ENCODE data around the gene PYGB. TPM values are rescaled to one million over a fixed set of nuclear protein-coding genes. Genes with fewer than 3 reads are reported as not detected.
"Not testable (repeated sequence)": the region's sequence is repeated elsewhere in the genome, so short reads cannot be mapped to it uniquely, and the experiment has no call there.

The PYGB gene
- polyA plus RNA-seq, 1 donor = 25.4 TPM

DNA sequence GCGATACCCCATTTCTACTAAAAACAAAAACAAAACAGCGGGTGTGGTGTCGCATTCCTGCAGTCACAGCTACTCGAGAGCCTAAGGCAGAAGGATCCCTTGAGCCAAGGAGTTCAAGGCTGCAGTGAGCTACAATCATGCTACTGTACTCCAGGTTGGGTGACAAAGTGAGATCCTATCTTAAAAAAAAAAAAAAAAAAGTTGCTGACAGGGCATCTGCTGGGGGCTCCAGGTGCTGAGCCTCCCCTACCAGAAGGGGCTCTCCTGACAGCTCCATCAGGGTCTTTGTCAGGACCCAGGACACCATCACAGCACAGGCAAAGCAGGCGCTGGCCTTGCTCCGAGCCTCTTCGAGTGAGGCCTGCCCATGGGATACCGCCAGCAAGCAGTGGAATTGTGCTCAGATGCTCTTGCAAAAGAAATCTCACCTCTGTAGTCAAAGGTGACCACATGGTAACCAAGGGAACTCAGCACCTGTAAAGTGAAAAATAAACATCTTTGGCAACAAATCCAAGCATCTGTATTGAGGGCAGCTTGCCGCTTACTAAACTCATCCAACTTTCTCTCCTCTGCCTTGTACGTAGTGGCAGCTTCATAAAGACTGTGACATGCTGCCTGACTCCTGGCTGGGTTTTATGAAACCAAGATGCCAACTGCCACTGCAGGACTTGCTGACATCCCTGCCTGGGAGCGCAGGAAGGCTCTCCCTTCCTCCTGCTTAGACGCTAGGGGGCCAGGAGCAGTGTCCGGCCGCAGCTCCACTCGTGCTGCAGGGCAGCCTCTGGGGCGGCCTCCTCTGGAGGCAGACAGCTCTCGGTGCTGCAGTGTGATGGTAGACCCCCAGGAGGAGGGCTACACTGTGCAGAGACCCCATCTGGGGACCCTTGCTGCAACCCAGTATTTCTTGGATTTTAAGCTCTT is 66.9 kb downstream of the PYGB start:
- no peak for DNase-seq

GRCh38 chr20:25315418-25316210 is 67.7 kb downstream of the PYGB start:
- DNase-seq = no peak

GRCh38 chr20:25316506-25317190 is 68.8 kb downstream of the PYGB start:
- DNase-seq = no peak

DNA sequence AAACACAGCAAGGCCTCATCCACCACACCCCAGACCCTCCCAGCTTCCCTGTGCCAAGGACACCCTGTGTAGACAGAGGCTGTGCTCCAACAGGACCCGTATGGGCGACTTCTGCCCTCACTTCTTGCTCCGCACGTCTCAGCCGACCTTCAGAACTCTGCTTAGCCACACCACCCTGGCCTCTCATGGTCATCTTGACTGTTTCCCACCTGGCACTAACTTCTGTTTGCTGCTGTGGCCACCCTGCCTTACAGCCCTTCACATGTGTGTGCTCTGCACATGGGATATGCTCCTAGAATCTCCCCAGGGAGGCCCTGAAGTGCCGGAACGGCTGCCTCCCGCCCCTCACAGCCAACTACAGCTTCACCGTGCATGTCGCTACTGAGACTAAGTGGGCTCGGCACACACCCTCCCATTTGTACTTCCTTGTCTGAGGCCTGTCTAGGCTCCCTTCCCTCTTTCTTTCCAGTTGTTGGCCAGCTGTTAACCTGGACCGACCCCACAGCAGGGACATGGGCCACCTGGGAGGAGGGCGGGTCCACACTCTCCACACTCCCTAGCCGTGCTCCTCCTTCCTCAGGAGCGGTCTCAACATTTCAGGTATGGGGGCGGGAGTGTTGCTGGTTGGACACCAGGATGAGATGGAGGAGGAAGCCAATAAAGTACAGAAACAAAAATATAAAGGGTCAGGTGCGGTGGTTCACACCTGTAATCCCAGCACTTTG is 69.6 kb downstream of the PYGB start:
- DNase-seq = no peak

- DNase-seq = no peak
Observed at GRCh38 chr20:25318471-25319240, 70.8 kb downstream of the PYGB start.

- DNase-seq = no peak
Observed at GRCh38 chr20:25319241-25320034, 71.6 kb downstream of the PYGB start.

GRCh38 chr20:25320035-25320800 is 72.3 kb downstream of the PYGB start:
- no peak for DNase-seq

DNA sequence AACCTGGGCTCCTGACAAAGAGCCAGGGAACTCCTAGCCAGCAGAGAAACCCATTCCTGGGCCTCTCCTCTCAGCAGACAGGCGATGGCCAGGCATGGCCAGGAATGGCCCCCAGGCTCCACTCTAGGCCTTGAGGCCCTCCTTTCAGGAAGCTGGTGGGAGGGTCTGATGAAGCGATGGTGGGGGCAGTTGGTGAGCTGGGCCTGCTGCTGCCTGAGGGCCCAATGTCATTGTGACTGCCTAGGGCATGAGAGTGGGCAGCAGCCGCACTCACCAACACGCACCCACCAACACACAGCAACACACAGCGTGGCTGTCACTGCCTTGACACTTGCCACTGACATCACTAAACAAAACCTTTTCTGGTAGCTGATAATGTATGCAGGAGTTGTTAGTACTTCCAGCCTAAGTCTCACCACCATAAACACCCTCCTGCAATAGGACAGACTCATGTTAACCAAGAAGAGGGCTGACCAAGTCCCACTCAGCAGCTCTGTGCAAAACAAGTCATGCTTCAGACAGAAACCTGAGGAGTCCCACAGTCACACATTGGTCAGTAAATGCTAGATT is 73.5 kb downstream of the PYGB start:
- no peak for DNase-seq

DNA sequence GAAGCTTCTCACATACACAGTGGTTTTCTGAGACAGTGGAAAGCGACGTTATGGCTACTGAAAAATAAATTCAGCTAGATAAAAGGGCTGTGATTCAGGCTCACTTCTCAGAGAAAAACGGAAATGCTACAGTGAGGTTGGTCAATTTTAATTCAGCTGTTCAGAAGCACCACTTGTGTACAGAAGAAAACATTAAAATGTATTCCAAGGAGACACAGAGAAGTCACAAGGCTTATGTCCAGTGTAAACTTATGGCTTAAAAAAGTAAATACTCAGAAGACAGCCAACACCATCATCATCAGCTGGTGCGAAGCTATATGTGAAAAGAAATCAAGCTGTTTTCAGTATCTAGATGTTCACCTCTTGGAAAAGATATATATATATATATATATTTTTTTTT is 74.1 kb downstream of the PYGB start:
- no peak for DNase-seq

DNA sequence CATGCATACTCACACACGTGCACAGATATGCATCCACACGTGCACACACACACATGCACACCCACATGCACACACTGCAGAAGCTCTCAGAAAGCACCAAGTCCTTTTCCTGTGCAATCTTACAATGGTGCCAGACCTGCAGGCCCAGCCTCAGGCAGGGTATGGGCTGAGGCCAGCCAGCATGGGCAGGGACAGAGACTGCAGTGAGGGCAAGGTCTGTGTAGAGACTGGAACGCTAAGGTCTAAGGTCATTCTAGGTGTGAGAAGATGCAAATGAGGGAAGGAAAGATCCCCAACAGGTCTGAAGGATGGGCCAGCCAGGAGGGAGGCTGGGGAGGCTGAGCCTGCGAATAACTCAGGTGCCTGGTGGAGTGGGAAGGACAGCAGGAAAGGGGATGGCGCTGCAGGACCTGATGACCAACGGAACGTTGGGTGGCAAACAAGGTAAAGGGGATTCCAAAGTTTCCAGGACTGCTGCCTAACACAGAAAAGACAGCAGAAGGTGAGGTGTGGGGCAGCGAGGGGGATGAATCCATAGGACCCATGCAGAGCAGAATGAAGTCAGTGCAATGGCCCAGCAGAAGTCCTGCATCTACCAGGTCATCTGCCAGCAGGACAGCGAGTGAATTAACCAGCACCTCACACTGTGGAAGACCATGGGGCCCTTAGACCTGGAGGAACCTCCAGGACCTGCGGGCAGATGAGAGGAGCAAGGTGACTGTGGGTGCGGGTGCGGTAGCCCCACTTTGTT is 75.8 kb downstream of the PYGB start:
- no peak for DNase-seq

GRCh38 chr20:25324412-25324811 is 76.5 kb downstream of the PYGB start:
- peak; percentile 29 for DNase-seq

- DNase-seq = no peak
Observed at GRCh38 chr20:25325073-25325472, 77.2 kb downstream of the PYGB start.

DNA sequence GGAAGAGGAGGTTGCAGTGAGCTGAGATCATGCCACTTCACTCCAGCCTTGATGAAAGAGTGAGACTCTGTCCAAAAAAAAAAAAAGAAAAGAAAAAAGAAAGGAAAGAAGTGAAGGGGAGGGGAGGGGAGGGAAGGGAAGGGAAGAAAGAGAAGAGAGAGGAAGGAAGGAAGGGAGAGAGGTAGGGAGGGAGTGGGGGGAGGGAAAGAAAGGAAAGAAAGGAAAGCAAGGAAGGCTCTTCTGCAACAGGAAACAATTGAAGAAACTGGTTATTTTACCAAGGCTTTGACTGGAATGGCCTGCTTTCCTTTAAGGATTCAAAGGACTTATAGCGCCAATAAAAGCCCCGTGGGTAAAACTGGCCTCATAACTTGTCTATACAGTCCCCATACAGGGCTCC is 78.1 kb downstream of the PYGB start:
- DNase-seq = no peak

GRCh38 chr20:25327521-25328235 is 79.8 kb downstream of the PYGB start:
- DNase-seq = no peak

DNA sequence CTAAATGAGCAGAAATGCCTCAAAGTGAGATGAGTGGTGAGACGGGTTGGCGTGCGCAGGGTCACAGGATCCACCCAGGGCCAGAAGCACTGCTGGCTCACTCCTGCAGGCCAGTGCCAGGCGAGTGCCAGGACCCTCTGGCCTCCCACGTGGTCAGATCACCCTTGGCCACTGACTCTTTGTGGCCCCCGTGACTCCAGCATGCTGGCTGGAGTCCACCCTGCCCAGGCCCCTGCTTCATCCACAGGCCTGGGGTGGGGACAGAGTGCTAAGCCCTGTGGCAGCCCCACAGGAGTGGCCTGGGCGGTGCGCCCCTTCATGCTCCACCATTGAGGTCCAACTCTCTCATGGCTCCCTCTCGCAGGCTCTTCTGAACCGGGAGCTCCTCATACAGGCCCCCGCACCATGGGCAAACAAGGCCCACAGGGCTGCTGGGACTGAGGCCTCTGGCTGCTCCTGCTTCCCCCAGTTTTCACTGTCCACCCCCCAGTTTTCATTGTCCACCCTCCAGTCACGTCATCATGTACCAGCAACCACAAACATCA is 81.1 kb downstream of the PYGB start:
- no peak for DNase-seq

DNA sequence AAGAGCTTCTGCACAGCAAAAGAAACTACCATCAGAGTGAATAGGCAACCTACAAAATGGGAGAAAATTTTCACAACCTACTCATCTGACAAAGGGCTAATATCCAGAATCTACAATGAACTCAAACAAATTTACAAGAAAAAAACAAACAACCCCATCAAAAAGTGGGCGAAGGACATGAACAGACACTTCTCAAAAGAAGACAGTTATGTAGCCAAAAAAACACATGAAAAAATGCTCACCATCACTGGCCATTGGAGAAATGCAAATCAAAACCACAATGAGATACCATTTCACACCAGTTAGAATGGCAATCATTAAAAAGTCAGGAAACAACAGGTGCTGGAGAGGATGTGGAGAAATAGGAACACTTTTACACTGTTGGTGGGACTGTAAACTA is 87.1 kb downstream of the PYGB start:
- DNase-seq = not testable (repeated sequence)

DNA sequence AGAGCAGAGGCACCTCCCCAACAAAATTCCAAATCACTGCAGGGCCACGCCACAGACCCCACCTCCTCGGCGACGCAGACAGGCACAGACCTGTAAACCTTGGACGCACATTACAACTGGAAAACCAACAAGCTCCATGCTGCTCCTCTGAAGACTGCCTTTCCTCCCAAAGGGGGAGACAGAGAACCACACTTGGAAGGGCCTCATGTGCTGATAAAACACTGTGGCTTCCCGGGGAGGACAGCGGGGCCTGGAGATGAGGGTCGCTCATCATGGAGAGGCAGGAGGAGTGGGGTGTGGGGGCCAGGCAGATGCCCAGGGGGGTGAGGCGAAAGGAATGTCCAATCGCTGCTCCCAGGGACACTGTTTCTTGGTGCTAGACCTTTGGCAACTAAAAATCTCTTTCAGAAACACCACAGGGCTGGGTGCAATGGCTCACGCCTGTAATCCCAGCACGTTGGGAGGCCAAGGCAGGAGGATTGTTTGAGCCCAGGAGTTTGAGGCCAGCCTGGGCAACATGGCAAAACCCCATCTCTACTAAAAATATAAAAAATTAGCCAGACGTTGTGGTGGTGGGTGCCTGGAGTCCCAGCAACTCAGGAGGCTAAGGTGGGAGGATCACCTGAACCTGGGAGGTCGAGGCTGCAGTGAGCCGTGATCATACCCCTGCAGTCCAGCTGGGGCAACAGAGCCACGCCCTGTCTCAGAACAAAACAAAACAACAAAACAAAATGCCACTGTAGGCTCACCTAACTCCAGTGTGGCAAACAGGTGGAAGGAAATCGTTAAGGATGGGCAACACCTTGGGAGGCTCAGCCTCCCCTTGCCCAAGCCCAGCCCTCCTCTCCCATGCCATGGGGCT is 88.9 kb downstream of the PYGB start:
- no peak for DNase-seq

Measured in hindlimb muscle (tissue), 1 donor.